ENCODE results near the gene KCTD1. TPM values are rescaled to one million over a fixed set of nuclear protein-coding genes. Genes with fewer than 3 reads are reported as not detected.

Gene KCTD1
- total and polyA plus RNA-seq, 2 of the 8 experiments (the other 6 are each of a cell fraction or from before 2014, with no cell fraction given) = 7.7 to 14.0 TPM

GRCh38 chr18:26464128-26465011 is 84.0 kb downstream of the KCTD1 start:
- Histone ChIP-seq H2BK20ac (ENCODE audit: low read length) (no peak overlapping the region), H3K4me1 (replicated peaks in 1 of 4; ENCODE audit: control insufficient read depth in 3 of 4, insufficient read depth in 4 of 4, low read length in 3 of 4) (peaks cover 0 to 3% (median 1%) of the 10 kb centered on the region in 4 experiments; a peak in 4 of 7 replicates), H2AFZ (ENCODE audit: low read length) (no peak overlapping the region), H3K14ac (ENCODE audit: insufficient read length) (no peak overlapping the region), H3K9ac (replicated peaks in 1 of 4; ENCODE audit: extremely low read depth in 1 of 4, low read depth in 3 of 4, low read length in 3 of 4) (no peak overlapping the region), H3K23me2 (ENCODE audit: low read depth, low read length) (no peaks in the 10 kb centered on the region), H3K18ac (ENCODE audit: extremely low read depth, low read length) (no peak overlapping the region), H2AK5ac (ENCODE audit: low read depth, low read length) (no peak overlapping the region), H2BK5ac (ENCODE audit: low read depth, low read length) (no peak overlapping the region), H3K4ac (replicated peaks; ENCODE audit: insufficient read length, low read depth, low read length) (no peak overlapping the region), H2BK12ac (ENCODE audit: low read depth, low read length) (no peak overlapping the region), H3K56ac (replicated peaks; ENCODE audit: insufficient read length, low read depth, low read length) (no peak overlapping the region), H4K20me1 (replicated peaks in 1 of 2; ENCODE audit: control insufficient read depth in 1 of 2, insufficient read depth in 2 of 2, low read length in 2 of 2) (no peaks in the 10 kb centered on the region), H3K27ac (ENCODE audit: low read depth, low read length) (no peak overlapping the region), H3K23ac (ENCODE audit: insufficient read length) (no peak overlapping the region), H4K91ac (replicated peaks; ENCODE audit: insufficient read length, low read length) (no peak overlapping the region), H4K5ac (ENCODE audit: insufficient read length, low read depth, low read length) (no peak overlapping the region), H3K27me3 (replicated peaks in 1 of 4; ENCODE audit: control insufficient read depth in 3 of 4, extremely low read depth in 1 of 4, insufficient read depth in 3 of 4, low read length in 3 of 4) (peaks cover 0 to 2% (median 0%) of the 10 kb centered on the region in 4 experiments; a peak in 1 of 7 replicates), H3K9me3 (ENCODE audit: insufficient read depth in 2 of 2, low read depth in 1 of 2, low read length in 1 of 2) (no peaks in the 10 kb centered on the region), H3K4me2 (ENCODE audit: insufficient read depth in 1 of 2, low read depth in 2 of 2, low read length in 2 of 2) (no peak overlapping the region), H3K79me2 (ENCODE audit: control insufficient read depth in 1 of 2, insufficient read depth in 2 of 2, low read length in 2 of 2) (no peaks in the 10 kb centered on the region), H3K4me3 (ENCODE audit: extremely low read depth in 1 of 4, insufficient read depth in 2 of 4, low read depth in 3 of 4, low read length in 4 of 4) (no peak overlapping the region), H2BK120ac (replicated peaks; ENCODE audit: low read depth, low read length) (no peak overlapping the region), H2BK15ac (ENCODE audit: low read length) (no peak overlapping the region), H3K36me3 (ENCODE audit: control insufficient read depth in 2 of 4, insufficient read depth in 4 of 4, low read length in 3 of 4) (no peaks in the 10 kb centered on the region; a peak in 1 of 8 replicates), H3K79me1 (ENCODE audit: low read depth, low read length) (no peaks in the 10 kb centered on the region), H4K8ac (ENCODE audit: extremely low read depth, insufficient read depth, low read length) (no peak overlapping the region)
- WGBS, 2 experiments (ENCODE audit: extremely low coverage in 1 of 2, insufficient coverage in 1 of 2, insufficient read length in 1 of 2, insufficient replicate concordance in 2 of 2, low coverage in 1 of 2, low lambda C conversion rate in 2 of 2, missing lambda C conversion rate in 1 of 2) = 90% methylated on average over 11 of the region's 11 CpGs; no CpG with 5 or more reads in 1 of the 2 experiments
- ChIA-PET POLR2A (ENCODE audit: partially characterized antibody) (no interaction called here), CTCF (ENCODE audit: partially characterized antibody) (interaction anchor here (0.8 to 9.8 kb wide), 5 partner anchors 18 to 88 kb away, joined by 3 to 67 read pairs (median 5); no protein-coding TSS in a partner anchor)
- FAIRE-seq = no peak
- no peak for DNase-seq (ENCODE audit: low read depth in 1 of 2, low spot score in 2 of 2)
- TF ChIP-seq NANOG (IDR thresholded peaks at IDR 0.05; ENCODE audit: insufficient read depth, low read depth, low read length, poor library complexity, severe bottlenecking) (no peak), SP2 (IDR thresholded peaks at IDR 0.05; ENCODE audit: low read length) (no peak), CTBP2 (IDR thresholded peaks at IDR 0.05; ENCODE audit: borderline replicate concordance, insufficient read depth, insufficient read length, low read length) (no peak), HDAC2 (IDR thresholded peaks at IDR 0.05; ENCODE audit: borderline replicate concordance in 1 of 2, low read depth in 2 of 2, low read length in 2 of 2) (no peak), GABPA (IDR thresholded peaks at IDR 0.05; ENCODE audit: borderline replicate concordance, insufficient read depth, low read length) (no peak), SIRT6 (IDR thresholded peaks at IDR 0.05; ENCODE audit: low read length) (no peak), TBP (IDR thresholded peaks at IDR 0.05; ENCODE audit: low read depth, low read length) (no peak), RBBP5 (IDR thresholded peaks at IDR 0.05; ENCODE audit: borderline replicate concordance, low read depth, low read length) (no peak), EGR1 (IDR thresholded peaks at IDR 0.05; ENCODE audit: borderline replicate concordance, low read depth, low read length) (no peak), CHD1 (IDR thresholded peaks at IDR 0.05; ENCODE audit: low read depth, low read length) (no peak), MAX (IDR thresholded peaks at IDR 0.05) (no peak), BRCA1 (IDR thresholded peaks at IDR 0.05; ENCODE audit: low read depth, low read length) (no peak)

Measured in H1 (cell line).